Upper lobe of left lung (tissue), 6 donors: ENCODE results near the gene FPGS. TPM values are rescaled to one million over a fixed set of nuclear protein-coding genes. Genes with fewer than 3 reads are reported as not detected.

ENCODE experiments used
- ATAC-seq, 2 donors: fragments of 200-7000 bp; cut with Tn5 transposase; one replicate each; pipeline ENCODE4 v1.9.1; 2022; ENCODE audit warnings: mild to moderate bottlenecking in 2 of 2, moderate library complexity in 2 of 2; ENCODE audit not compliant: low FRiP score in 2 of 2
- DNase-seq, 2 donors: peaks; one replicate each; pipeline ENCODE4 v3.0.0-alpha.2; 2019 to 2020
- H3K27ac ChIP-seq, 4 donors: fragments of 200-600 bp; sonication (generic); one replicate each; pipeline ENCODE4 v1.5.1; 2016 to 2019
- H3K27me3 ChIP-seq, 4 donors: fragments of 200-600 bp; sonication (generic); one replicate each; pipeline ENCODE4 v1.5.1; 2017 to 2019
- H3K36me3 ChIP-seq, 4 donors: fragments of 200-600 bp; sonication (generic); one replicate each; pipeline ENCODE4 v1.5.1; 2016 to 2019
- H3K4me1 ChIP-seq, 4 donors: fragments of 200-600 bp; sonication (generic); one replicate each; pipeline ENCODE4 v1.5.1; 2018 to 2019
- H3K4me3 ChIP-seq, 4 donors: fragments of 200-600 bp; sonication (generic); one replicate each; pipeline ENCODE4 v1.5.1; 2017 to 2019; ENCODE audit warnings: mild to moderate bottlenecking in 2 of 4, moderate library complexity in 1 of 4
- H3K9me3 ChIP-seq, 4 donors: fragments of 200-600 bp; sonication (generic); one replicate each; pipeline ENCODE4 v1.5.1; 2018 to 2019
- EP300 ChIP-seq, 4 donors: sonication (generic); formaldehyde crosslinking; IDR thresholded peaks; one replicate each; pipeline ENCODE4 v1.5.1; 2017; ENCODE audit warnings: antibody characterized with exemption in 4 of 4, control low read depth in 2 of 4
- POLR2A ChIP-seq, 4 donors: fragments of 450-650 bp; IDR thresholded peaks; one replicate each; pipeline ENCODE4 v1.5.1; 2016 to 2017; ENCODE audit warnings: antibody characterized with exemption in 4 of 4, mild to moderate bottlenecking in 2 of 4
- POLR2AphosphoS5 ChIP-seq, 2 donors: sonication (generic); formaldehyde crosslinking; IDR thresholded peaks; one replicate each; pipeline ENCODE4 v1.5.1; 2017; ENCODE audit warnings: antibody characterized with exemption in 2 of 2
- WGBS, 2 donors: methylation state at CpG; one replicate each; pipeline ENCODE4 v1.1.5; 2017 to 2018; 5-methylcytosine and 5-hydroxymethylcytosine counted together
- total RNA-seq, 6 donors: library from RNA; depleted of rRNA in 4 of 6; stranded (reverse); fragments of >200 nt in 4 of 6; gene quantifications; one replicate each; pipeline versions ENCODE4 v1.1.0 to v1.2.1, GENCODE V29; 2016 to 2021
- TF ChIP-seq, protein P1 (sequence below), 6 experiments: fragments of 450-650 bp in 4 of 6; fragments of 200-600 bp in 2 of 6; sonication (generic) in 2 of 6; IDR thresholded peaks; one replicate each; pipeline ENCODE4 v1.5.1; 2016 to 2019; ENCODE audit warnings: antibody characterized with exemption in 6 of 6
- donor health status: DM: no; HTN: no; CAD: no; lungs with moderate emphysema.
- donor health status: DM: no; HTN: yes; CAD: no; lungs with severe emphysema.

FPGS gene
- total RNA-seq, 6 donors from 2014 or later, result 85.1 to 337 (median 95.5) TPM

DNA sequence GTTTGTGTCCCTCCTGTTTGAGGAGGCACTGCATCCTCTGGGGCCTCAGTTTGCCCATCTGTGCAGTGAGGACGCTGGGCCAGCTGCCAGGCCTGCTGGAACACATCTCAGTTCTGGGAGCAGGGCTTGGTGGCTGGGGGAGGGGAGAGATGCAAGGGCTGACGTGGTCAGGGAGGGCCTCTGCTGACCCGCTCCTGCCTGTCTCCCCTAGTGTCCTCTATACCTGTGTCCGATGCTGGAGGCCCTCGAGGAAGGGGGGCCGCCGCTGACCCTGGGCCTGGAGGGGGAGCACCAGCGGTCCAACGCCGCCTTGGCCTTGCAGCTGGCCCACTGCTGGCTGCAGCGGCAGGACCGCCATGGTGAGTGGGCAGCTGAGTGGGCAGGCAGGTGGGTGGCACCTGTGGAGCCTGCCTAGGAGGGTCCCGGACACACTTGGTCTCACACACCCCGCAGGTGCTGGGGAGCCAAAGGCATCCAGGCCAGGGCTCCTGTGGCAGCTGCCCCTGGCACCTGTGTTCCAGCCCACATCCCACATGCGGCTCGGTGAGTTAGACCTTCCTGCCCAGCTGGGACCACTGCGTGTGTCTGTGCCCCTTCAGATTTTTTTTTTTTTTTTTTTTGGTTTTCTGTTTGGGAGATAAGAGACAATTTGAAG is 5.8 kb downstream of the FPGS start:
- no peak for ATAC-seq
- H3K4me1 ChIP-seq, result peaks cover 21 to 38% (median 24%) of the 10 kb centered on the region in 4 donors
- H3K4me3 ChIP-seq, result no peak overlapping the region
- 90 to 92% methylated on average over 4 to 14 of the region's 17 CpGs for WGBS, 2 donors
- H3K27ac ChIP-seq, result no peak overlapping the region
- DNase-seq, result peak in 1 of 2 donors; percentile 78
- H3K9me3 ChIP-seq, result no peaks in the 10 kb centered on the region
- TF ChIP-seq POLR2A (IDR thresholded peaks at IDR 0.05) (no peak), EP300 (IDR thresholded peaks at IDR 0.05) (no peak), POLR2AphosphoS5 (IDR thresholded peaks at IDR 0.05) (no peak)
- TF ChIP-seq, protein P1, sequence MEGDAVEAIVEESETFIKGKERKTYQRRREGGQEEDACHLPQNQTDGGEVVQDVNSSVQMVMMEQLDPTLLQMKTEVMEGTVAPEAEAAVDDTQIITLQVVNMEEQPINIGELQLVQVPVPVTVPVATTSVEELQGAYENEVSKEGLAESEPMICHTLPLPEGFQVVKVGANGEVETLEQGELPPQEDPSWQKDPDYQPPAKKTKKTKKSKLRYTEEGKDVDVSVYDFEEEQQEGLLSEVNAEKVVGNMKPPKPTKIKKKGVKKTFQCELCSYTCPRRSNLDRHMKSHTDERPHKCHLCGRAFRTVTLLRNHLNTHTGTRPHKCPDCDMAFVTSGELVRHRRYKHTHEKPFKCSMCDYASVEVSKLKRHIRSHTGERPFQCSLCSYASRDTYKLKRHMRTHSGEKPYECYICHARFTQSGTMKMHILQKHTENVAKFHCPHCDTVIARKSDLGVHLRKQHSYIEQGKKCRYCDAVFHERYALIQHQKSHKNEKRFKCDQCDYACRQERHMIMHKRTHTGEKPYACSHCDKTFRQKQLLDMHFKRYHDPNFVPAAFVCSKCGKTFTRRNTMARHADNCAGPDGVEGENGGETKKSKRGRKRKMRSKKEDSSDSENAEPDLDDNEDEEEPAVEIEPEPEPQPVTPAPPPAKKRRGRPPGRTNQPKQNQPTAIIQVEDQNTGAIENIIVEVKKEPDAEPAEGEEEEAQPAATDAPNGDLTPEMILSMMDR (IDR thresholded peaks at IDR 0.05), result no peak
- peaks cover 13 to 87% (median 56%) of the 10 kb centered on the region in 4 donors for H3K36me3 ChIP-seq
- H3K27me3 ChIP-seq, result no peaks in the 10 kb centered on the region

DNA sequence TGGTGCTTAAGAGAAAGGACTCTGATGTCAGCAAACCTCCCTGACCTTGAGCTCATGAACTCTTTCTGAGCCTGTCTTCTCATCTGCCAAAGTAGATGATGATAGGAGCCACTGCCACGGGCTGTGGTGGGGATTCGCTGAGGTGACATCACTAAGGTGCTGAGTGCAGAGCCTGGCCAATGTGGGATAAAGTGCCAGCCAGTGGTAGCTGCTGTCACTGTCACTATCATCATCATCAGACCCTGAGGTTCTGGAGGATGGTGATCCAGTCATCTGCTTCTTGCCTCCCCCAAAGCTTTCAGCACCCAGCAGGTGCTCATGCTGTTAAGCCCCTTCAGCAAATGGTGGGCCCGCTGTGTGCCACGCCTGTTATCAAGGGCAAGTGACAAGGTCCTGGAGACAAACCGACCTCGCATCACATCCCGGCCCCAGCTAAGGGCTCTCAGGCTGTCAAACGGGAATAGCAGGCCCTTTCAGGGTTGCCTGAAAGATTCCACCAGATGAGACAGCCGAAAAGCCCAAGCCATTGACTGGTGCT is 6.4 kb downstream of the FPGS start:
- Histone ChIP-seq H3K9me3 (no peaks in the 10 kb centered on the region), H3K27ac (no peak overlapping the region), H3K4me1 (peaks cover 16 to 38% (median 21%) of the 10 kb centered on the region in 4 donors), H3K27me3 (no peaks in the 10 kb centered on the region), H3K36me3 (peaks cover 15 to 92% (median 62%) of the 10 kb centered on the region in 4 donors), H3K4me3 (no peak overlapping the region)
- WGBS, 2 donors, result 71 to 80% methylated on average over 3 to 9 of the region's 9 CpGs
- no peak for ATAC-seq
- TF ChIP-seq POLR2A (IDR thresholded peaks at IDR 0.05) (no peak), POLR2AphosphoS5 (IDR thresholded peaks at IDR 0.05) (no peak), EP300 (IDR thresholded peaks at IDR 0.05) (no peak)
- TF ChIP-seq, protein P1 (IDR thresholded peaks at IDR 0.05), result no peak
- no peak for DNase-seq

DNA sequence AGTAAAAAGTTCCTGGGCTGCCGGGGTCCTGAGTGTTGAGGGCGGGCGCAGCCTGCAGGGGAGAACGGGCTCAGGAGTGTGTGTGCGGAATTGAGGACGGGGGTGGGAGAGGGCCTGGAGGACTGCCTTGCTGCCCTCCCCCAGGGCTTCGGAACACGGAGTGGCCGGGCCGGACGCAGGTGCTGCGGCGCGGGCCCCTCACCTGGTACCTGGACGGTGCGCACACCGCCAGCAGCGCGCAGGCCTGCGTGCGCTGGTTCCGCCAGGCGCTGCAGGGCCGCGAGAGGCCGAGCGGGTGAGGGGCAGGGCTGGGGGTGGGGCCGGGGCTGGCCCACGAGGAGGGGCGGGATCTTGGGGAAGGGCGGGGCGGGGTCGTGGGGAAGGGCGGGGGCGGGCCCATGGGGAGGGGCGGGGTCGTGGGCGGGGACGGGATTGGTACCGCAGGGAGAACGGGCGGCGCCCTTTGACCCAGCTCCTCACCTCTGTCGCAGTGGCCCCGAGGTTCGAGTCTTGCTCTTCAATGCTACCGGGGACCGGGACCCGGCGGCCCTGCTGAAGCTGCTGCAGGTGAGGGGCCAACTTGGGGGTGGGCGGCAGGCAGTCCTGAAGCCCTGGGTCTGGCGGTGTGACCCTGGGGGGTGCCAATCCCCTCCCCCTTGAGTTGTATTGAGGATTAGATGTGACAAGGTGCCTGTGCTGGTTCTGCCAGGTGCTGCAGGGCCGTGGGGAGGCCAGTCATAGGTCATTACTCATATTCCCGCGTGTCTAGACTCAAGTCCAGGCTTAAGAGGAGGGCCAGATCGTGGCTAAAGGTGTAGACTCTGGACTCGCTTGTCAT is 7.1 kb downstream of the FPGS start:
- Histone ChIP-seq H3K27me3 (no peaks in the 10 kb centered on the region), H3K4me3 (no peak overlapping the region), H3K9me3 (no peaks in the 10 kb centered on the region), H3K4me1 (peaks cover 9 to 31% (median 15%) of the 10 kb centered on the region in 4 donors), H3K36me3 (peaks cover 17 to 92% (median 69%) of the 10 kb centered on the region in 4 donors), H3K27ac (peak overlapping the region in 3 of 4 donors; percentile 18 to 64 (median 39))
- peak in 1 of 2 donors; percentile 56 for ATAC-seq
- peak in 1 of 2 donors; percentile 87 for DNase-seq
- TF ChIP-seq POLR2A (IDR thresholded peaks at IDR 0.05) (no peak), POLR2AphosphoS5 (IDR thresholded peaks at IDR 0.05) (no peak), EP300 (IDR thresholded peaks at IDR 0.05) (no peak)
- TF ChIP-seq, protein P1 (IDR thresholded peaks at IDR 0.05), result no peak
- WGBS, 2 donors, result 66 to 87% methylated on average over 16 to 23 of the region's 57 CpGs

DNA sequence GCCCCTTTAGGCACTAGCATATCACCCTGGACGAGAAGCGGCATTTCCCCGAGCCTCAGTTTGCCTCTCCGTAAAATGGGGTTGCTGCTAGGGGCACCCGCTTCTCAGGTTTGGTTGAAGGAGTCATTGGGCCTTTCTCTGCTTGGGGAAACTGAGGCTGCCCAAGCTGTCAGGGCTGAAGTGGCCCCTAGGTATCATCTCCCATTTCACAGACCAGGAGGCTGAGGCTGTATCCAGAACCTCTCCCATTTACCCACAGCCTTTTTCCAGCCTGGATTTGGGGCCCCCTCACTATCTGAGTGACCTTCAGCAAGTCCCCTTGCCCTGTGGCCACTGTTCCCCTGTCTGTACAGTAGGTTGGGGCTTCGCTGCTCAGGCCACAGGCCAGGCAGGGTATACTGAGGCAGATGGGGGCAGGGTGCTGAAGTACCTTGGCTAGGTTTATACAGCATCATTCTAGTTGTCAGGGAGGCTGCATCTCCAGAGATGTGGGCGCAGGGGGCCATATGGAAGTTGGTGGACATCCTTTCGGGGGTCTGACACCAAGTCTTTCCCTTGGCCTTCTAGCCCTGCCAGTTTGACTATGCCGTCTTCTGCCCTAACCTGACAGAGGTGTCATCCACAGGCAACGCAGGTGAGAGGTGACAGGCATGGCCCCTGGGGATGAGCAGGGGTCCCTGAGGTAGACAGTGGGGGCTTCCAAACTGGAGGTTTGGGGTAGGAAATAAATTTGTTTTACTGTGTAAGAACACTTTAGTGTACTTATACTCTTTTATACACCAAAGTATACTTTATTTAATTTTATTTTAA is 7.9 kb downstream of the FPGS start:
- H3K36me3 ChIP-seq, result peaks cover 22 to 94% (median 76%) of the 10 kb centered on the region in 4 donors
- TF ChIP-seq, protein P1 (IDR thresholded peaks at IDR 0.05), result no peak
- TF ChIP-seq POLR2A (IDR thresholded peaks at IDR 0.05), result no peak
- TF ChIP-seq POLR2AphosphoS5 (IDR thresholded peaks at IDR 0.05), result no peak
- no peak for TF ChIP-seq EP300 (IDR thresholded peaks at IDR 0.05)
- H3K27me3 ChIP-seq, result no peaks in the 10 kb centered on the region
- H3K27ac ChIP-seq, result peak overlapping the region in 2 of 4 donors; percentile 18 to 64
- H3K4me3 ChIP-seq, result no peak overlapping the region
- DNase-seq, result no peak
- no peaks in the 10 kb centered on the region for H3K9me3 ChIP-seq
- no peak for ATAC-seq
- peaks cover 6 to 28% (median 10%) of the 10 kb centered on the region in 4 donors for H3K4me1 ChIP-seq
- WGBS, 2 donors, result 95% methylated on average over 8 to 10 of the region's 10 CpGs
